ENCODE data around the gene RBM48.
"Not testable (repeated sequence)": the region's sequence is repeated elsewhere in the genome, so short reads cannot be mapped to it uniquely, and the experiment has no call there.

Gene RBM48

GRCh38 chr7:92545116-92545515 is 16.5 kb downstream of the RBM48 start:
- DNase-seq (ENCODE audit: low spot score), result not testable (repeated sequence)

- no peak for DNase-seq (ENCODE audit: low spot score)
These were observed 18.4 kb downstream of the RBM48 start for GRCh38 chr7:92546856-92547497.

GRCh38 chr7:92547579-92547978 is 19.0 kb downstream of the RBM48 start:
- no peak for DNase-seq (ENCODE audit: low spot score)

GRCh38 chr7:92550194-92550593 is 21.6 kb downstream of the RBM48 start:
- no peak for DNase-seq (ENCODE audit: low spot score)

- no peak for DNase-seq (ENCODE audit: low spot score)
These were observed 28.7 kb downstream of the RBM48 start for GRCh38 chr7:92557249-92557648.

GRCh38 chr7:92557808-92558362 is 29.3 kb downstream of the RBM48 start:
- no peak for DNase-seq (ENCODE audit: low spot score)

GRCh38 chr7:92560602-92561001 is 32.0 kb downstream of the RBM48 start:
- no peak for DNase-seq (ENCODE audit: low spot score)

- DNase-seq (ENCODE audit: low spot score), result no peak
These were observed 34.8 kb downstream of the RBM48 start for GRCh38 chr7:92563345-92563744.

- no peak for DNase-seq (ENCODE audit: low spot score)
These were observed 38.9 kb downstream of the RBM48 start for GRCh38 chr7:92567460-92567859.

GRCh38 chr7:92569137-92569536 is 40.5 kb downstream of the RBM48 start:
- no peak for DNase-seq (ENCODE audit: low spot score)

- no peak for DNase-seq (ENCODE audit: low spot score)
These were observed 47.7 kb downstream of the RBM48 start for GRCh38 chr7:92576296-92576695.

- no peak for DNase-seq (ENCODE audit: low spot score)
These were observed 54.4 kb downstream of the RBM48 start for GRCh38 chr7:92582948-92583347.

- DNase-seq (ENCODE audit: low spot score), result no peak
These were observed 56.4 kb downstream of the RBM48 start for GRCh38 chr7:92584953-92585352.

GRCh38 chr7:92586403-92586802 is 57.8 kb downstream of the RBM48 start:
- no peak for DNase-seq (ENCODE audit: low spot score)

GRCh38 chr7:92586841-92587240 is 58.2 kb downstream of the RBM48 start:
- no peak for DNase-seq (ENCODE audit: low spot score)
